HG03097 (cell line): ENCODE results near the gene NDUFA8.

ENCODE experiments used
- ATAC-seq: cut with Tn5 transposase; IDR thresholded peaks from one replicate; pipeline ENCODE4 v1.9.1; 2021; ENCODE audit not compliant: unreplicated experiment, low FRiP score

Gene NDUFA8

GRCh38 chr9:122186301-122186700 is 26.7 kb upstream of the NDUFA8 start:
- no peak for ATAC-seq

GRCh38 chr9:122184551-122184950 is 25.0 kb upstream of the NDUFA8 start:
- ATAC-seq, result no peak

- ATAC-seq, result no peak
Measured at GRCh38 chr9:122183501-122183900, 23.9 kb upstream of the NDUFA8 start.

GRCh38 chr9:122180633-122181032 is 21.1 kb upstream of the NDUFA8 start:
- ATAC-seq, result no peak

- no peak for ATAC-seq
Measured at GRCh38 chr9:122179690-122180074, 20.1 kb upstream of the NDUFA8 start.

GRCh38 chr9:122179054-122179689 is 19.6 kb upstream of the NDUFA8 start:
- no peak for ATAC-seq

GRCh38 chr9:122176916-122177315 is 17.3 kb upstream of the NDUFA8 start:
- no peak for ATAC-seq

- ATAC-seq, result no peak
Measured at GRCh38 chr9:122173670-122174069, 14.1 kb upstream of the NDUFA8 start.

GRCh38 chr9:122172131-122172530 is 12.6 kb upstream of the NDUFA8 start:
- ATAC-seq, result no peak

GRCh38 chr9:122168356-122168755 is 8.8 kb upstream of the NDUFA8 start:
- no peak for ATAC-seq

GRCh38 chr9:122164286-122164685 is 4.7 kb upstream of the NDUFA8 start:
- no peak for ATAC-seq

GRCh38 chr9:122162415-122162814 is 2.8 kb upstream of the NDUFA8 start:
- ATAC-seq, result no peak

- ATAC-seq, result no peak
Measured at GRCh38 chr9:122159925-122160246, 307 bp upstream of the NDUFA8 start.

- ATAC-seq, result no peak
Measured at GRCh38 chr9:122158202-122158601, 1.4 kb downstream of the NDUFA8 start.

- no peak for ATAC-seq
Measured at GRCh38 chr9:122155796-122156195, 3.8 kb downstream of the NDUFA8 start.

GRCh38 chr9:122151267-122151828 is 8.2 kb downstream of the NDUFA8 start:
- no peak for ATAC-seq

- no peak for ATAC-seq
Measured at GRCh38 chr9:122145592-122145863, 14.1 kb downstream of the NDUFA8 start.

- no peak for ATAC-seq
Measured at GRCh38 chr9:122144836-122145591, 14.6 kb downstream of the NDUFA8 start.

- no peak for ATAC-seq
Measured at GRCh38 chr9:122143876-122144405, 15.6 kb downstream of the NDUFA8 start.

- ATAC-seq, result no peak
Measured at GRCh38 chr9:122143296-122143695, 16.3 kb downstream of the NDUFA8 start.

- no peak for ATAC-seq
Measured at GRCh38 chr9:122141671-122142070, 17.9 kb downstream of the NDUFA8 start.
